Measurements from ENCODE around the gene CD8A. TPM values are rescaled to one million over a fixed set of nuclear protein-coding genes. Genes with fewer than 3 reads are reported as not detected.

CD8A gene
- total and polyA plus RNA-seq, 10 of the 15 experiments (the other 5 are each of a cell fraction or from before 2014, with no cell fraction given) = 0.15 to 0.43 TPM; not detected in 8

GRCh38 chr2:86765310-86765695 lies 25.4 kb downstream of the CD8A start:
- H2AFZ ChIP-seq (ENCODE audit: control insufficient read depth, low read depth, low read length) = no peak overlapping the region
- in situ Hi-C loops (cut with MboI) = no loop called here
- CTCF ChIA-PET = interaction anchor here (0.8 to 5.1 kb wide), 11 partner anchors 10 to 323 kb away, joined by 3 to 37 read pairs (median 11); no protein-coding TSS in a partner anchor
- POLR2A ChIA-PET = no interaction called here
- no peaks in the 10 kb centered on the region for H3K27me3 ChIP-seq (replicated peaks in 1 of 2; ENCODE audit: control insufficient read depth in 2 of 2, insufficient read depth in 2 of 2, low read length in 1 of 2)
- no peaks in the 10 kb centered on the region for H3K9me3 ChIP-seq (replicated peaks; ENCODE audit: control insufficient read depth, insufficient read depth, low read length)
- H3K27ac ChIP-seq (ENCODE audit: control insufficient read depth, insufficient read depth) = no peak overlapping the region
- SMC1A ChIA-PET (ENCODE audit: uncharacterized antibody, unreplicated experiment) = interaction anchor here (0.8 to 3.3 kb wide), 9 partner anchors 10 to 199 kb away, joined by 3 to 26 read pairs (median 7); no protein-coding TSS in a partner anchor
- H4K20me1 ChIP-seq (ENCODE audit: control insufficient read depth, insufficient read depth) = no peaks in the 10 kb centered on the region
- 82% methylated on average over 1 of the region's 1 CpG for WGBS (ENCODE audit: insufficient coverage, insufficient replicate concordance, low lambda C conversion rate, missing lambda C conversion rate)
- peaks cover 2 to 19% of the 10 kb centered on the region in 2 experiments; a peak in 3 of 4 replicates for H3K36me3 ChIP-seq (ENCODE audit: control insufficient read depth in 2 of 2, insufficient read depth in 2 of 2, low read length in 1 of 2)
- FAIRE-seq = no peak
- intact Hi-C loops (cut with micrococcal nuclease; ENCODE audit: unreplicated experiment) = no loop called here
- no peak for ATAC-seq
- no peak for DNase-seq (ENCODE audit: low read depth, low spot score)
- TF ChIP-seq EGR1 (IDR thresholded peaks at IDR 0.05; ENCODE audit: borderline replicate concordance in 1 of 2, low read depth in 2 of 2, low read length in 2 of 2) (no peak), ZBTB33 (IDR thresholded peaks at IDR 0.05) (no peak), SREBF2 (IDR thresholded peaks at IDR 0.05; ENCODE audit: low read length) (no peak), ZNF687 (IDR thresholded peaks at IDR 0.05) (no peak), FOS (IDR thresholded peaks at IDR 0.05; ENCODE audit: borderline replicate concordance, extremely low read depth, insufficient read length) (no peak), ZZZ3 (IDR thresholded peaks at IDR 0.05; ENCODE audit: control insufficient read depth, insufficient read length, low read depth) (no peak), HDAC6 (IDR thresholded peaks at IDR 0.05; ENCODE audit: unreplicated experiment) (no peak), REST (IDR thresholded peaks at IDR 0.05; ENCODE audit: low read depth, low read length) (no peak), TCF12 (IDR thresholded peaks at IDR 0.05; ENCODE audit: low read depth, low read length) (no peak), SMAD5 (IDR thresholded peaks at IDR 0.05; ENCODE audit: low read depth) (no peak), BMI1 (IDR thresholded peaks at IDR 0.05; ENCODE audit: borderline replicate concordance) (no peak)
- no peak overlapping the region for H3K4me3 ChIP-seq
- H3K4me2 ChIP-seq (ENCODE audit: control insufficient read depth, insufficient read depth) = no peak overlapping the region
- no peaks in the 10 kb centered on the region for H3K4me1 ChIP-seq (ENCODE audit: control insufficient read depth, insufficient read depth, low read length)
- no peak overlapping the region for H3K9ac ChIP-seq (ENCODE audit: control insufficient read depth, insufficient read depth, low read length)
- RAD21 ChIA-PET (ENCODE audit: unreplicated experiment) = interaction anchor here (0.9 to 1.3 kb wide), 3 partner anchors 11 to 40 kb away, joined by 4 to 6 read pairs (median 4); no protein-coding TSS in a partner anchor
- BruUV-seq (replicated peaks) = no TSS peak
- H3K79me2 ChIP-seq (ENCODE audit: control insufficient read depth, insufficient read depth, low read length) = no peaks in the 10 kb centered on the region
